Stomach (tissue), 4 donors: Measurements from ENCODE around the gene TNIP3.

Experiments used
- EP300 ChIP-seq: sonication (generic); formaldehyde crosslinking; IDR thresholded peaks from one replicate; pipeline ENCODE4 v1.6.1; 2017; ENCODE audit warnings: antibody characterized with exemption
- POLR2A ChIP-seq, 4 donors: fragments of 450-650 bp; IDR thresholded peaks; one replicate each; pipeline ENCODE4 v1.6.1; 2016; ENCODE audit warnings: antibody characterized with exemption in 4 of 4, control low read depth in 2 of 4, mild to moderate bottlenecking in 1 of 4, moderate library complexity in 1 of 4
- TF ChIP-seq, protein P1 (sequence below), 7 experiments: fragments of 450-650 bp in 4 of 7; fragments of 200-600 bp in 3 of 7; sonication (generic) in 3 of 7; IDR thresholded peaks; one replicate each; pipeline ENCODE4 v1.5.1; 2016 to 2019; ENCODE audit warnings: antibody characterized with exemption in 7 of 7, control low read depth in 2 of 7, mild to moderate bottlenecking in 1 of 7

DNA sequence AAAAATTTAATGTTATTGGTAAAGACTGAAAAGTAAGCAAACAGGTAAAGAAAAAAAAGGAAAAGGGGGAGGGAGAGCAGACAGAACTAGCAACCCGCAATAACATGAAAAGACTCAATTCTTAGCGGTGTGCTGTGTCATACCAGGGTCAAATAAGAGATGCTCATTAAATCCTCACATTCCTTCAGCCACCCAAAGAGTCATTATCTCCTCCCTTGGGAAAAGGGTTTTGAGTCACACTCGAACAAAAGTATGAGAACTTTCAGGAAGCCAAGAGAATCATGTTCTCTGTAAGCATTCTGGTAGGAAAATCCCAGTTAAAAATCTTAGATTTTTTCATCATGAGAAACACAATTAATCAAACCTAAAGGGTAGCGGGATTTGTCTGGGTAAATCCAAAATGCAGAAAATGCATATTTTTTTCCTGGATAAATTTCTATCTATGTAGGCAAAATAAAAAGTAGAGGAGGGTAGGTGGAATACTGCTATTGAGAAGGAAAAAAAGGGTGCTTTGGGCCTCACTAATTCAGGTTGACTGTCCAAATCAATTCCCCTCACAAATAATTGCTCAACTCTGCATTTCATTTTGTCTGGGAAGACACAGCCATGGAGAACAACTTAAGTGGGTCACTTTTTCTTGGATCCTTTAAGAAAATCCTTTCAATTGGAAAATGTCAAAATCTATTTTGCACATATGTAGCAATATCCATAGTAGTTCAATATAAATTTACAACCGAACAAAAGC lies 23.2 kb downstream of the TNIP3 start:
- TF ChIP-seq, protein P1, sequence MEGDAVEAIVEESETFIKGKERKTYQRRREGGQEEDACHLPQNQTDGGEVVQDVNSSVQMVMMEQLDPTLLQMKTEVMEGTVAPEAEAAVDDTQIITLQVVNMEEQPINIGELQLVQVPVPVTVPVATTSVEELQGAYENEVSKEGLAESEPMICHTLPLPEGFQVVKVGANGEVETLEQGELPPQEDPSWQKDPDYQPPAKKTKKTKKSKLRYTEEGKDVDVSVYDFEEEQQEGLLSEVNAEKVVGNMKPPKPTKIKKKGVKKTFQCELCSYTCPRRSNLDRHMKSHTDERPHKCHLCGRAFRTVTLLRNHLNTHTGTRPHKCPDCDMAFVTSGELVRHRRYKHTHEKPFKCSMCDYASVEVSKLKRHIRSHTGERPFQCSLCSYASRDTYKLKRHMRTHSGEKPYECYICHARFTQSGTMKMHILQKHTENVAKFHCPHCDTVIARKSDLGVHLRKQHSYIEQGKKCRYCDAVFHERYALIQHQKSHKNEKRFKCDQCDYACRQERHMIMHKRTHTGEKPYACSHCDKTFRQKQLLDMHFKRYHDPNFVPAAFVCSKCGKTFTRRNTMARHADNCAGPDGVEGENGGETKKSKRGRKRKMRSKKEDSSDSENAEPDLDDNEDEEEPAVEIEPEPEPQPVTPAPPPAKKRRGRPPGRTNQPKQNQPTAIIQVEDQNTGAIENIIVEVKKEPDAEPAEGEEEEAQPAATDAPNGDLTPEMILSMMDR (IDR thresholded peaks at IDR 0.05): no peak
- TF ChIP-seq EP300 (no peak), POLR2A (IDR thresholded peaks at IDR 0.05) (no peak)
